Tibial nerve (tissue), 3 donors: Measurements from ENCODE around the gene RIMS1.

Experiments used
- POLR2A ChIP-seq, 2 donors: fragments of 450-650 bp; IDR thresholded peaks; one replicate each; pipeline ENCODE4 v1.6.1; 2017; ENCODE audit warnings: antibody characterized with exemption in 2 of 2, mild to moderate bottlenecking in 2 of 2, moderate library complexity in 2 of 2
- TF ChIP-seq, protein P1 (sequence below), 5 experiments: fragments of 200-600 bp in 3 of 5; fragments of 450-650 bp in 2 of 5; sonication (generic) in 3 of 5; IDR thresholded peaks; one replicate each; pipeline ENCODE4 v1.5.1; 2016 to 2019; ENCODE audit warnings: antibody characterized with exemption in 5 of 5, mild to moderate bottlenecking in 3 of 5, moderate library complexity in 2 of 5

DNA sequence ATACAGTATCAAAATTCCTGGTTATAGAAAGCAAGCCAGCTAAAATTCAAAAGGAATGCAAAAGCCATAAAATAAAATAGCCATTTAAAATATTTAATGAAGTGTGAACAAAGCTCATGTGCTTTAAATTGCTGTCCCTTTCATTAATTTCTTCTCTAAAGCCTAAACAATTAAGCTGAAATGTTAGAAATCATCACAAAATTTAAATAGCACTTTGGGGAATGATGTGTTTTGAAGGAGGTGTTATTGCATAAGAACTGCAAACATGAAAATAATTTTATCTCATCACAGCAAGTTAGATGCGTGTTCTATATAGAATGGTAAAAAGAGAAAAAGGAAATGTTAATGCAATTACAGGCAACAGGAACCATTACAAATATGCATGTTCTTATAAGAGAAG, 111.0 kb downstream of the RIMS1 start:
- TF ChIP-seq, protein P1, sequence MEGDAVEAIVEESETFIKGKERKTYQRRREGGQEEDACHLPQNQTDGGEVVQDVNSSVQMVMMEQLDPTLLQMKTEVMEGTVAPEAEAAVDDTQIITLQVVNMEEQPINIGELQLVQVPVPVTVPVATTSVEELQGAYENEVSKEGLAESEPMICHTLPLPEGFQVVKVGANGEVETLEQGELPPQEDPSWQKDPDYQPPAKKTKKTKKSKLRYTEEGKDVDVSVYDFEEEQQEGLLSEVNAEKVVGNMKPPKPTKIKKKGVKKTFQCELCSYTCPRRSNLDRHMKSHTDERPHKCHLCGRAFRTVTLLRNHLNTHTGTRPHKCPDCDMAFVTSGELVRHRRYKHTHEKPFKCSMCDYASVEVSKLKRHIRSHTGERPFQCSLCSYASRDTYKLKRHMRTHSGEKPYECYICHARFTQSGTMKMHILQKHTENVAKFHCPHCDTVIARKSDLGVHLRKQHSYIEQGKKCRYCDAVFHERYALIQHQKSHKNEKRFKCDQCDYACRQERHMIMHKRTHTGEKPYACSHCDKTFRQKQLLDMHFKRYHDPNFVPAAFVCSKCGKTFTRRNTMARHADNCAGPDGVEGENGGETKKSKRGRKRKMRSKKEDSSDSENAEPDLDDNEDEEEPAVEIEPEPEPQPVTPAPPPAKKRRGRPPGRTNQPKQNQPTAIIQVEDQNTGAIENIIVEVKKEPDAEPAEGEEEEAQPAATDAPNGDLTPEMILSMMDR (IDR thresholded peaks at IDR 0.05): no peak
- TF ChIP-seq POLR2A (IDR thresholded peaks at IDR 0.05): no peak
